NCI-H69 (cell line): ENCODE results near the gene MACROD1.

Source experiments
- DNase-seq: peaks from one replicate; lab custom pipeline; 2025; lab: John Stamatoyannopoulos, UW

MACROD1 gene

DNA sequence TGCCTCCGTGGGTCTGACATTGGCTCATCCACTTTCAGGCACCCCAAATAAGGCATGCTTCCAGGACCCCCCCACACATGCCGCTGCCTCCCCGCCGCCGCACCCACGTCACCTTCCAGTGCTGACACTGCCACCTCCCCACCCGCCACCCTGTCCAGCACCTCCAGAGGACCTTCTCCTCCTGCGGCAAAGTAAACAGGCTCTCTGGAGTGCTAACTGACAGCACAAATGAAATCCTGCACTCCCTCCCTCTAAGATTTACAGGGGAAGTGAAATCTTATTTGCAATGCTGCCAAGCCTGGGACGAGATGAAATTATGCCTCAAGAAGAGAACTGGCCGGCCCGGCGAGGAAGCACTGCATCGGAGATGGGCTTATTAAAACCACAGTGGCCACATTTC lies 35.3 kb downstream of the MACROD1 start:
- DNase-seq = peak; percentile 45

DNA sequence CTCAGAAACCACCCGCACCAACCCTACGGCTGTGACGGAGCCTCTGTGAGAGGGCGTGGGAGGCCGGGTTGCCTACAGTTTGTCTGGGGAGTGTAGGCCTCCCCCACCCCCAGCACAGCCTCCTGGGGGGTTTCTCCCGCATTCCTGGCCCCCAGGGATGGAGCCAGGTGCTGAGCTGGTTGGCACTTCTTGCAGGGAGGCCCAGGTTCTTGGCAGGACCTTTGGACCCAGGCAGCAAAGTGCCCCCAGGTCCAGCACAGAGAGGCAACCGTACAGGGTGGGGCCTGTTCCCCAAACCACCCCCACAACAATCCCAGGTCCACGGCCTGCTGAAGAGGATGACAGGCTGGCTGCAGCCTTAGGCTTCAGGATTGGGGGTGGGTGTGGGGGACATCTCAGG lies 36.5 kb downstream of the MACROD1 start:
- DNase-seq = no peak

DNA sequence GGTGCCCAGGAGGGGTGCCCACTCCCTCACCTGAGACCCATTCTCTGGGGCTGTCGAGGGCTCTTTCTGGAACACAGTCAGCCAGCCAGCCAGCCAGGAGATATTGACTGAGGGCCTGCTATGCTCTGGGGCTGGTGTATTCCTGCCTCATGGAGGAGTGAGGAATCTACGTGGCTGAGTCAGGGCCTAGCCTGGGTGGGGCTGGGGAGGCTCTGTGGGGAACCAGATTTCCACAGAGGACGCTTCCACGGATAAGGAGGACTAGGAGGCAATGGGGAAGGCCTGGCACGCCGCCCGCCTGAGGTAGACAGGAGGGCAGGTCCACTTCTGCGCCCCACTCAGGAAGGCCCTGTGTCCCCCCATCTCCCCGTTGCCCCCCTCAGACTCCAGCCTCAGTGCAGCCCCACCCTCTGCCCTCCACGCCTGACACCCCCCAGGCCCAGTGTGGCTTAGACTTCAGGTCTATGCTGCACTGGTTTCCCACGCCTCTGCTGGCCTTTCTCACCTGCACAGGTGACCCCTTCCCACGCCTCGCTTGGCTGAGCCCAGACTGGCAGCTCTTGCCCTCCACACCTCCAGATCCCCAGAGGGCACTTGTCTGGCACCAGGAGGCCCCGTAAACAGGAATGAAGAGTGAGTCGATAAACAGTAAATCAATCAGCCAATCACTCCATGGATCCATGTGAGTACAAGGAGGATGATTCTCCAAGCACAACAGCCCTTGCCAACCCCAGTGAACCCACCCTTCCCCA lies 37.5 kb downstream of the MACROD1 start:
- DNase-seq = peak; percentile 78

DNA sequence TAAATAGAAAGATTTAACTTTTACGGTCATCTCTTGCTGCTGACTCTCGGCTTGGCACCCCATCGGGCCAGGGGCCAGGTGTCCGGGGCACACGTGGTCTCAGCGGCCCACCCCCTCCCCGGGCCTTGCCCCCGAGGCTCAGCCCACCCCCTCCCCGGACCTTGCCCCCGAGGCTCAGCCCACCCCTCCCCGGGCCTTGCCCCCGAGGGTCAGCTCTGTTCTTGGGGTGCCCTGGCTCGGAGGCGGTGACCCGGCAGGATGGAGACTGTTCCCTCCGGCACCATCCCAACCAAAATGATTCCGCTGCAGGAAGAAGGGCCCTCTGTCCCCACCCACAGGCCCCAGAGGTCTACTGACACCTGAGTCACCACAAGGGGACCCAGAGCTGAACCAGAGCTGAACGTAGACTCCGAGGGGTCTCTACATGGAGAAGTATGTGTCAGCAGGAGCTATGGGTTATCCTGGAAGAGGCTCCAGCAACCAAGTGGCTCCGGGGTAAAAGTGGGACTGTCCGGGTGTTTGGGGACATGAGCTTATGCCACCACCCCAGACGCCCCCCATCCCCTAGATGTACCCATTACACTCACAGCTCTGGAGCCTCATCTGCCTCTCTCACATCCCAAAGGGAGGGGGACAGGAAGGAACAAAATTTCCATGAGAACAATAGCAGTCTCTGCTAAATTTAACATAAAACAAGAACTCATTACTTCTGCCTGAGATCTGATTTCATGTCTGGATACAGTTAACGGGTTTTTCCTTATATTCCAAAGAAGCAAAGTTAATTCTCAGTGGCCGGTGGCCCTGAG lies 38.4 kb downstream of the MACROD1 start:
- no peak for DNase-seq

DNA sequence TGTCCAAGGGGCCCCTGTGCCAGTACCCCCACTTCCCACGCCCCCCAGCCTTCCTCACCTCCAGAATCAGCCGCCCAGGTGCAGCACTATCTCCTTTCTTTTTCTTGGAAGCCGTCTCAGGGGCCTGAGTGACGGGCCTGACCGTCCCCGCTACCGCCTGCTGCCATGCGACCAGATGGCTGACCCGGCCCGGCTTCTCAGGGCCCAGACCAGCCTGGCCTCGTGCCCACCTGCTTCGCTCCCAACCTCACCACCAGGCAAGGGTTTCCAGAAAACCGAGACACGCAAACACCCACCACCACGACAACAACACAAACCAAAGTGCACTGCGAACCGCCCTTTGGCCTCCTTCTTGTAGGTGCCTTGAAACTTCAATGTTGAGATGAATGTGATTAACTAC lies 39.1 kb downstream of the MACROD1 start:
- DNase-seq = no peak

DNA sequence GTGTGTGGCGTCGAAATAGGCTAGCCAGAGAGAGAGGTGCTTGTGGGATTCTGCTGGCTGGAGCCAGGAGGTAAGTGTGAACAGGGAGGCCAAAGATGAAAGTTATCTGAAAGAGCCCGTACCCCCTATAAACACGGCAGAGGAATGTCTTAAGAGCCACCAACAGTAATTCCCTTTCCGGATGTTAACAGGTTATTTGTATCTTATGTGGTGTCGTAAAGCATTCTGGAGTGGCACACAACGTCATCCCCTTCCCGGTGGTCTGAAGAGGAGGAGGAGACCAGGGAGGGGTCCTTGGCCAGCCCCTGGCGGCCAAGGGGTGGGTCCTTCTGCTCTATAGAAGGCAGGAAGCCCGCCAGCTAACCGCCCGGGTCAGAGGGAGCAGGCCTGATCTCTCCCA lies 39.5 kb downstream of the MACROD1 start:
- DNase-seq = no peak

DNA sequence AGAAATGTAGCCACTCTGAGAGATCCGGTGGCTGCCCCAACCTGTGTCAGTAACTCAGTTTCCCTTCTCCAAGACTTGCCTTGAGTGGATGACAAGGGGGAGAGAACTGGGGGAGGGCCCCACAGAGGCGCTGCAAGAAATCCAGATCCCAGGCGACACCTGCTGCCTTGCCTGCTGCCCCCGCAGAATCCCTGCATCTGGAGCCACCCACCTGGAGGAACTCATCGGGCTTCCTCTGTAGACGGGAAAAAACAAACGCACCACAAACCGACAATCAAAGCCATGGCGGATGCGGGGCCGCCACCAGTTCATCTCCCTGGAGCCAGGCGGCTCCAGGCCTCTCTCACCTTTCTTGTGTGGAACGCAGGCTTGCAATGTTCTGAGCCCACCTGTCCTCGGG lies 40.2 kb downstream of the MACROD1 start:
- DNase-seq = no peak

DNA sequence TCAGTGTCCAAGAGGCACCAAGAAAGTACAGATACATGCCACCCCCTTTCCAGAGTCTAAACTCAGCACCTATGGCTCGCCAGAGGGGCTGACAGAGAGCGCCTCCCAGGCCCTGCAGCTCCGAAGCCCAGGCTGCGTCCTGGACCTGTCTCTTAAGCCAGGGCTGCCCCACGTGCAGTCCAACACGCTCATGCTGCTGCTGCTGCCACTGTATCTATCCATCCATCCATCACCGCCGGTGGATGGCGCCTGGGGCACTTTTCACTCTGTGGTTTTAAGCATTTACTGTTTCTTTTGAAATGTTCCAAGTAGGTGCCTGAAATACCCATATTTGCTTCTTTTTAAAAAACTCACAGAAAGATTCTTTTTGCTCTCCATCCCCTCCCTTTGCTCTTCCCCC lies 41.8 kb downstream of the MACROD1 start:
- DNase-seq = no peak

DNA sequence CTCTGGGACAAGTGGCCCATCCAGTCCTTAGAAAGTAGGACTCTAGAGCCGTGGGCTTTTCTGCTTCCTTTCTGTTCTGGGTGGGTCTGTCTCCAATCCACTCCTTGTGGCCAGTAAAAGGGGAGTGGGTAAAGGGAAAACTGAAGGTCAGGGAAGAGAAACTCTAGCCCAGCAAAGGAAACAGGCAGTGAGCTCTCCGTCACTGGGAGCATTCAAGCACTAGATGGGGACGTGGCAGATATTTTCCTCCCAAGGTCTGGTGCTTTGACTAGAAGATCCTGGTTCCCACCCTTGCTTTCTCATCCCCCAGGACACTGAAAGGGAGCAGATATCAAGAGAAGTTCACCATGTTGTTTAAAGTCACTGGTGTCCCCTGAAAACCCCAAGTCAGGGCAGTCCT lies 42.2 kb downstream of the MACROD1 start:
- no peak for DNase-seq

DNA sequence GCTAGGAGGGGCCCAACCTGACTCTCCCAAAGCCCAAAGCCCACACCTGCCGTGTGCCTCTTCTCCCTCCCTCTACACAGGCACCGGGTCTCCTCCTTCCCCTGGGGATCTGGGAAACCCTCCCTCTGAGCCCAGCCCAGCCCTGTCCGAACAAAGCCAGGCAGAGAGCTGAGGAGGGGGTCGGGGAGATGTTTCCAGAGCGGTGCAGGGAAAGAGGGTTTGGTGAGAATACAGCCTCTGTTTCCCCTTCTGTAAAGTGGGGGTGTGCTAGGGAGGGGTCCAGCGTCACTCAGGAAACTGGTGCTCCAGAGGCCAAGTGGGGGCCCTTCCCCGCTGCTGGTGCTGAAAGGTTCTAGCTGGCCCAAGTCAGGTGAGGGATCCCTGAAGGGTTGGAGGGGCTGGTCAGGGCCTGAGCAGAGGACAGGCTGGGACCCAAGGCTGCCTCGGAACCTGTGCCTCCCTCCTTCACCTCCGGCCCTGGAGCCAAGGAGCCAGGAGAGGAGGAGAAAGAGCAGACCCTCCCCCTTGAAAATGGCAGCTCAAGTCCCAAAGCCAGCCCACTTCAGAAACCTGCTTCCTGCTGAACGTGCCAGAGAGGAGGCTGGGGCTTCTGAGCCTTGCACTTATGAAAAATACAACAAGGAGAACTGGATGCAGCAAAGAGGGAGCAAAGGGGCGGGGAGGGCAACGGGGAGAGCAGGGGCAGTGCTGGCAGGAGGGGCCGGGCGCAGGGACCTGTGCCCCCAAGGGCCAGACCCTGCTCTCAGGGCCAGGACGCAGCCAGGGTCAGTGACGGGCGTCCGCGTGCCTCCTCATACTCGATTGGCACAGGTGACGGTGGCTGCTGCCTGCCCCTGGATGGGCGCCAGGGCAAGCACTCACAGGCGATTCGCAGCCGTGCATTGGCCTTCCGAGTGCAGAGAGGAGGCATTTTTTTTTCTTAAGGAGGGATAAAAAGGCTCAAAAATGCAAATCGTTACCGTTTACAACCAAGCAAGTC lies 43.2 kb downstream of the MACROD1 start:
- no peak for DNase-seq

DNA sequence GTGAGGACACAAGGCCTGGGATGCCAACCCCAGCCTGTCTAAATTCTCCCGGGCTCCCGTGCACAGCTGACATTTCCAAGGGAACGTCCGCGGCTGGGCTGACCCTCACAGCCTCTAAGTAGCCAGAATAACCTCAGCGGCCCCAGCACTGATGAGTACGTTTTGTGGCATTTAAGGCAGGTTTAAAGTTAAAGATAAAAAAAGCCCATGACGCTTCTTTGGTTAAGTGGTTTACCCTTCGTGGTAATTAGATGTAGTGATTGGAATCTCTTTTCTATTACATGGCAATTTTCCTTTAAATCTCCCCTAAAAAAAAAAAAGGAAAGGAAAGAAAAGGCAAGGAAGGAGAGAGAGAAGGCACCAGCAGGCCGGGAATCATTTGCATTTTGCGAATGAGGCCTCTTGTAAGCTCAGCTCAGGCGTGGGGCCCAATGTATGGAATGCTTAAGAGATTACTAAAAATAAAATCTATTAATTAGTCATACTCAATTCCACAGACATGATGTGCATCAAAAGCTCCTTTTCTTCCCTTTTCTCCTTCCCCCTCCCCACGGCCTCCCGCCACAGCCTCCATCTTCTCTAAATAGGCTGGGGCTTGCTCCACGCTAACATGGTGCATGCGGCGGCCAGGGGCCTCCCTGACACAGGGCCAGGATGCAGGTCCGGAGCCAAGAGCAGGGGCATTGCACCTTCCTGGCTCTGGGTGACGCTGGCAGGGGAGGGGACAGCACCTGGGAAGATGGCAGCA lies 44.1 kb downstream of the MACROD1 start:
- DNase-seq = no peak

DNA sequence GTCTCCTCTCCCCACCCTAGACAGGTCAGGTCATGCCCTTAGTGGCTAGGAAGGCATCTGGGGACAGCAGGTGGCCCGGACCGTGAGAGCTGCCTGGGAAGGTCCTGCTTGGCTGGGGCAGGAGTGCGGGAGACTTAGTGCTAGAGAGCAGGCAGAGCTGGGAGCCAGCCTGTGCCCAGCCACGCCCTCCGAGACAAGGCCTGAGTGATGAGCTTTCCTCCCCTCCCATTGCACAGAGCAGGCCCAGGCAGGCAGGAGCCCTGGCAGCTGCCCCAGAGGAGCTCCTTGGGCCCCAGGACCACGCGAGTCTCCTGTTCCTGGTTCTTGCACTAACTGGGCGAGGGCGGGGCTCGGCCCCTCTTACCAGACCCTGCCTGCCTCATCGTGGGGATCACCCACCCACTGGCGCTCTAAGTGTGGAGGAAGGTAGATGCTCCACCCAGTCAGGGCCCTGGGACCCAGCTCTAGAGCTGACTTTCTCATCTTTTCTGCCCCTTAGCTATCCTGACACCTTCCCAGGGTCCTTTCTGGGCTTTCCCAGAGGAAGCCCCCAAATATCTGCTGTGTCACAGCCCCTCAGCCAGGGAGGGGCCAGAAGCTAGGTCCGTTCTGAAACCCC lies 44.9 kb downstream of the MACROD1 start:
- DNase-seq = peak; percentile 68

DNA sequence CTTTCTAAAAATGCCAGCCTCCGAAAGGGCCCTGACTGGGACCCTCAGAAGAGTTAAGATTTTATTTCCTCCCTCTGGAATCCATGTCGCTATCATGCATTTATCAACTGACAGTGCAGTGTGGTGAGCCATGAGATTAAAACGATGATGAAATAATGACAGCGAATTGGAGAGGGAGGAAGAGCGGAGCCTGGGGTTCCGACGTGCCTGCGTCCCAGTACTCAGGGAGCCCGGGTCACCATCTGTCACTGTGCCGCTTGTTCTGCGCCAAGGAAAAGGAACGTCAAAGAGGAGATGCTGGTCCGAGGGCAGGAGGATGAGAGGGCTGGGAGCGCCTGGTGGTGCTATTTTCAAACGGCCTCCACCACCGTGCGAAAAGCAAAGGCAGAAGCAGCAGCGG lies 46.2 kb downstream of the MACROD1 start:
- DNase-seq = no peak

DNA sequence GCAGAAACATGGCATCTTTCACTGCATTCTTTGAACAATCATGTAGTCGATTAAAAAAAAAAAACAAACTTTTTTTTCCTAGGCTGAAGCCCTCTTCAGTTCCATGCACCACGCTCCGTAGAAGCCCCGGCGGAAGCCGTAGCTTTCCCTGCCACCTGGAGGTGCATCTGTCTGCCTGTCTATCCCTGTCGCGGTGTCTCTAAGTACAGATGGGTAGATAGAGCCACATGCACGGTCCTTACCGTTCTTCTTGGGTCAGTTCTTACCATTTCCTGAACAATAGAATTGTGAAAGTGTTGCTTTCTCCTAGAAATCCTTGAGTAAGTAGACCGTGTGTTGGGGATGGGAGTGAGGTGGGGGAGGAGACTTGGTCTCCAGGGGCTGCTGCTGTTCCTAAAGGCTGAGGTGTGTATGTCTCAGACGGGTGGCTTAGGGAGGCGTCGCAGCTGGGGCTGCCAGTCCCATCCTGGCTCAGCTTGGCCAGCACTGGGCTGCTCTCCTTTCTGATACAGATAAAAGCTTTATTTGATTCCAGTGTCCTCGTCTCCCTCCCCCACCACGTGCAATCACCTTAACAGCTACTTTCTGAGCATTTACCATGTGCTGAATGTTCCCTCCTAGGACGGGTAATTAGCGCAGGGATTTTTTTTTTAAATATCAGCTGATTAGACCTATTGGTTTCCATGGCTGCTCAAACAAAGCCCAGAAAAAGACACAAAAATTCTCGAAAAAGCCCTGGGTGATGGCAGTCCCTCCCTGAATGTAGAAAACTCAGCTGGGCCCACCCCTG lies 46.8 kb downstream of the MACROD1 start:
- no peak for DNase-seq

DNA sequence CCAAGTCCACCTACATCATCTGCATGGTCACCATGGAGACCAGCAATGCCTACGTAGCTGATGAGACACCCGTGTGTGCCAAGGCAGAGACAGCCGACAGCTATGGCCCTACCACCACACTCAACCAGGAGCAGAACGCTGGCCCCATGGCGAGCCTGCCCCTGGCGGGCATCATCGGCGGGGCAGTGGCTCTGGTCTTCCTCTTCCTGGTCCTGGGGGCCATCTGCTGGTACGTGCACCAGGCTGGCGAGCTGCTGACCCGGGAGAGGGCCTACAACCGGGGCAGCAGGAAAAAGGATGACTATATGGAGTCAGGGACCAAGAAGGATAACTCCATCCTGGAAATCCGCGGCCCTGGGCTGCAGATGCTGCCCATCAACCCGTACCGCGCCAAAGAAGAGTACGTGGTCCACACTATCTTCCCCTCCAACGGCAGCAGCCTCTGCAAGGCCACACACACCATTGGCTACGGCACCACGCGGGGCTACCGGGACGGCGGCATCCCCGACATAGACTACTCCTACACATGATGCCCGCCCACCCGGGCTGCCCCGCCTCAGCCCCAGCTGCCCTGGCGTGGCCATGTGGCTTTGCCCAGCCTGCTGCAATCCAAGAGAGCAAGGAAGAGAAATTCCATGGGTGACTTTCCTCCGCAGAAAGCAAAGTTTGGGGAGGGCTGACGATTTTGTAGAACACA lies 48.0 kb downstream of the MACROD1 start:
- no peak for DNase-seq

DNA sequence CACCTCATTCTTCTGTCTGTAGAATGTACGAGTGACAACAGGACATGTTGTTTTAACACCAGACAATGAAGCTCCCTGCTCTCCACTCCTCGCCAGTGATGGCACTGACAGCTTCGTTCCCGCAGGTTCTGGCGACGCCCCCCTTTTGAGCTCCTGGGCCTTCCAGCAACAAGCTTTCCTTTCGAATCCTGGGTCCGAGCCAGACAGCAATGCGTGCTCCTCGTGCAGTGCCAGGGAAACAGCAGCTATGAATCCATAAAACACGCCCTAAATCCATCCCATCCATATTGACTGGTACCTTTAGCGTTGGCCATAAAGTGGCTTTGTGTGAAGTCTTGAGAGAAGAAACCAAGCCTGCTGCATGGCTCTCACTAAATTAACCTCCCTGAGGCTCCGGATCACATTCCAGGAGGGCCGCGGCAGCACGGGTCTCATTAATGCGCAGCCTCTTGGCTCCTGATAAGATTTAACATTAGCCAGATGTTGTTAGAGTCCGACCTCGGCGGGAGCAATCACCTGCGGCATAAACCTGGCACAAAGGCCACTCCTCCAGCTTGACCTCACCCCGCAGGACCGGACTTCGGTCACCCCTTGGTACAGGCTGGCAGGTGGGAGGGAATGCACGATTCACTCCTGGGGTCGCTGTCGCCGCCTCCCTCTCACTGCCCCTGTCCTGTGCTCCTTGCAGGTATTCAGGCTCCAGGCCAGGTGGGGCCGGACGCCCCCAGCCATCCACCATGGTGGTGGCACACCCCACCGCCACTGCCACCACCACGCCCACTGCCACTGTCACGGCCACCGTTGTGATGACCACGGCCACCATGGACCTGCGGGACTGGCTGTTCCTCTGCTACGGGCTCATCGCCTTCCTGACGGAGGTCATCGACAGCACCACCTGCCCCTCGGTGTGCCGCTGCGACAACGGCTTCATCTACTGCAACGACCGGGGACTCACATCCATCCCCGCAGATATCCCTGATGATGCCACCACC lies 50.1 kb downstream of the MACROD1 start:
- no peak for DNase-seq

DNA sequence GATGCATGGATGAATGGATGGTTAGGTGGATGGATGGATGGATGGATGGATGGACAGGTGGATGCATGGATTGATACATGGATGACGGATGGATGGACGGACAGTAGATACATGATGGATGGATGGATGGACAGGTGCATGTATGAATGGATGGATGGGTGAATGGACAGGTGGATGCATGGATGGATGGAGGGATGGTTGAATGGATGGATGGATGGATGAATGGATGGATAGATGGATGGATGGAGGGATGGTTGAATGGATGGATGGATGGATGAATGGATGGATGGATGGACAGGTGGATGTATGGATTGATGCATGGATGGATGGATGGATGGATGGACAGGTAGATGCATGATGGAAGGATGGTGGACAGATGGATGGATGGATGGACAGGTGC lies 51.7 kb downstream of the MACROD1 start:
- no peak for DNase-seq

DNA sequence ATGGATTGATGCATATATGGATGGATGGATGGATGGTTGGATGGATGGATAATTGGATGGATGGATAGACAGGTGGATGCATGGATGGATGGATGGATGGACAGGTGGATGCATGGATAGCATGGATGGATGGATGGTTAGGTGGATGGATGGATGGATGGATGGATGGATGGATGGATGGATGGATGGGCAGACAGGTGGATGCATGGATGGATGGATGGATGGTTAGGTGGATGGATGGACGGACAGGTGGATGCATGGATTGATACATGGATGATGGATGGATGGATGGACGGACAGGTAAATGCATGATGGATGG lies 52.5 kb downstream of the MACROD1 start:
- no peak for DNase-seq
